HG02759 (cell line): ENCODE results near the gene TMEM43.

Experiments
- ATAC-seq: cut with Tn5 transposase; IDR thresholded peaks from one replicate; pipeline ENCODE4 v1.9.1; 2021; ENCODE audit warnings: mild to moderate bottlenecking, moderate library complexity; ENCODE audit not compliant: unreplicated experiment

The TMEM43 gene

DNA sequence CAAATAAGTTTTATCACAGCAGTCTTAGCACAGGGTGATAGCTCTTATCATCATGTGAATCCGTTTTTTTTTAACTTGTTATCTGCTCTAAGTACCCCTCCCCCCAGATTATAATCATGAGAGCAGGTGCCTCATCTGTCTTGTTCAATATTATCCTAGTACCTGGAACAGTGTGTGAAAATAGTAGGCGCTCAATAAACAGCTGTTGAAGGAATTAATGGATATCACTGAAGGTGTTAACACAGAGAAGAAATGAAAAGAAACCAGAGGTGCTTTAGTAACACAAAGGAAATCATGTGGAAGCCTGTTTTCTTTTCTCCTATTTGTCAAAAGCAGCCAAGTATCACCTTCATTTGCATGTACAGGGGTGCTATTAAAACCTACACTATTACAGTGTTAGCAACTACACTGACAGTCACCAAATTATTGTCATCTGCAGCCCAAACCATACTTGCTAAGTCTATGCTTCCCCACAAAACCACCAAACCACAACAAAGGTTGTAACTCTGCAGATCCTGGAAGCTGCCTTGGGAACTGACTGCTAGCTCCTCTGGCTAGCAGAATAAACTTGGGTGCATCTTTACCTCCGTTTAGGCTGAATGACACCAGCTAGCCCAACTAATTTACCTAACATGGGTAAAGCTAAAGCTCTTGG, 50.7 kb downstream of the TMEM43 start:
- ATAC-seq: no peak

DNA sequence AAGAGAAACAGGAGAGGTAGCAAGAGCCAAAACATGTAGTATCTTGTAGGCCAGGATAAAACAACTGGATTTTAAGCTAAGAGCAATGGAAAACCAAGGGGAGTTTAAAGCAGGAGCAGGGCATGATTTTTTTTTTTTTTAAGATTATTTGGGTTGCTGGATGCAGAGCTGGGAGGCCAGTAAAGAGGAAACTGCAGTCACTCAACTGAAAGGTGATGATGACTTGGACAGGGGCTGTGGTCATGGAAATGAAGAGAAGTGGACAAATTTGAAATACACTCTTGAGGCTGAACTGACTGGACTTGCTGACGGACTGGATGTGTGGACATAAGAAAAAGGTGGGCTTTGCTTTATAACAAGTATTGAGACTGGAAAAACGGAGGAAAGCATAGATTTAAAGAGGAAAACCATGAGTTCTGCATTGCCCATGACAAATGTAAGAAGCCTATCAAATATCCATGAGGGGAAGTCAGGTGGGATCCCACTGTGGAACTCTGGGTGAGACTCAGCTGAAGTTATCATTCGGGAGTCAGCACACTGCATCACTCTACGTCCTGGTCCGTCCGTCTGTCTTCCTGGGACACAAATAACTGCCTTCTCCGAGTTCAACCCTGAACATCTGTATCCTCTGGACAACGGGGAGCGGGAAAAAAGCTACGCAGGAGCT, 52.9 kb downstream of the TMEM43 start:
- ATAC-seq: peak; percentile 13

DNA sequence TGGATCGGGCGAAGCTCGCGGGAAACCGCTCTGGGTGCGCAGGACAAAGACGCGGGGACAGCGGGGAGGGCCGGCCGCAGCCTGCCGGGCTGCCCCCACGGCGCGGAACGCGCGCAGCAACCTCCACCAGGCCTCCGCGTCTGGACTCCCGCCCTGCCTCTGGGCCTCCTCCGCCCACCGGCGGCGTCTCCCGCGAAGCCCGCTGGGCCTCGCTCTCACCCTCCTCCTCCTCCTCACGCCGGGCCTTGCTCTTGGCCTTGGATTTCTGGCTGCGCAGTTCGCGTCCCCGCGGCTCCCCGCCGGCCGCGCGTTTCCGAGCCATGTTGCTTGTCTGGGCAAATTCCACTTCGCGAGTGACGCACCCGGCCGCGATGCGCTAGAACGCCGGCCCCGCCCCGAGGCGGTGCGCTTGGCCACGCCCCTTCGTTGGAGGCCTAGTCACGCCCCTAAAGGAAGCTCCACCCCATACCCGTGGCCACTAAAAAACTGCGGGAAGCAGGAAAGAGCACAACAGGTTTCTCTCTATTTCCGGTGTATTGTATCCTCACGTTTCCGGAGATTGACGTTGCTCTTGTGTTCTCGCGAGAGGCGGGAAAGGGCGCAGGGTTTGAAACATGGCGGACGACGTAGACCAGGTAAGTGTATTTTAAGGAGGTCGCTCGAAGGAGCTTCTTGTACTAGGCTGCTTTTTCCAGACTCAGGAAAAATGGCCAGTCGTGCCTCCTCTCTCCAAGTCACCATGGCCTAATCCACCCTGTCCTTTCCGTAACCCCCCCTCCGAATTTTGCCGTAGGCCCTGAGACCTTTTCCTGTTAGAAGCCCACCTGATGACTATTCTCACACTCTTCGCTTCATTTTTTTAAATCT, 53.6 kb downstream of the TMEM43 start, which contains the start of the genes LSM3 and XPC:
TSS of gene LSM3 (plus strand) at position 571 of the 867 bp plus-strand sequence. CDS start at position 615, 44 bp downstream.
TSS of gene XPC (minus strand) at position 355 of the 867 bp plus-strand sequence. CDS start at position 322, 33 bp downstream.
- peak; percentile 94 for ATAC-seq

DNA sequence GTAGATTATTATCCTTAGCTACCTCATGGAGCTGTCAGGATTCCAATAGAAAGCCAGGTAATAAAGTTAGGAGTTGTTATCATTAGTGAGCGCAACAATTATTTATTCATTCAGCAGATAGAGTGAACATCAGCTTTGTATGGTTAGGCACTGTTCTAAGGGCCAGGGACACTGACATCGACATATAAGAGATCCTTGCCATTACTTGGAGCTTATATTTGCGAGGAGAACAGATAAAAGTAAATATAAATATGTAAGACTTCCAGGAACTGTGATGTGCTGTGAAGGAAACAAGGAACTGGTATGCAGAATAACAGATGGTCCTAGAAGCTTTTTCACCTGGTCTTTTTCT, 54.2 kb downstream of the TMEM43 start:
- ATAC-seq: no peak

DNA sequence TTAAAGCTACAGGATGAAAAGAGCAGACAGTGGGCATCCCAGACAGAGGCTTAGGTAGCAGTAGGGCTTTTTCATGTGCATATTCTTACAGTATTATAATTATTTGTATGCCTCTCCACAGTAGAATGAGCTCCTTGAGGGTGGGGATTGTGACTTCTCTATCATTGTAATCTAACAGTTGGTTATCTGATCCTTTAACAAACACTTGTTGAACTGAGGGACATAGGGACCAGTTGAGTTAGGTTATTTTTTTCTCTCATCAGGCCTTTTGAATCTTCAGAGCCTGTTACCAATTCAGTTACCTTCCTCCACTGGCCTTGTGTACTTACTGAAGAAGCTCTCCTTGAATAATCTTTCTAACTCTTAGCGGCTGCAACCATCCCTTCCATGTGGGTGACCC, 54.9 kb downstream of the TMEM43 start:
- ATAC-seq: no peak

DNA sequence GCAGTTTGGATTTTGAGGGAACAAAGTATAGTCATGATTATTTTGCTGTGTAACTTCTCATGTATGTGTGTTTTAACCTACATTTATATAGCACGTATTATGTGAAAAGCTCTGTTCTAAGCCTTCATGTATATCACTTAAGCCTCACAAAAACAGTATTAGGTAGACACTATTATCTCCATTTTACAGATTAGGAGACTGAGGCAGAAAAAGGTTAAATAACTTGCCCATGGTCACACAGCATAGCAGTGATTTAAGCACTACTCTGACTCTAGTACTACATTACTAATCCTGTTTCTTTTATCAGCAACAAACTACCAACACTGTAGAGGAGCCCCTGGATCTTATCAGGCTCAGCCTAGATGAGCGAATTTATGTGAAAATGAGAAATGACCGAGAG, 56.4 kb downstream of the TMEM43 start:
- ATAC-seq: no peak

DNA sequence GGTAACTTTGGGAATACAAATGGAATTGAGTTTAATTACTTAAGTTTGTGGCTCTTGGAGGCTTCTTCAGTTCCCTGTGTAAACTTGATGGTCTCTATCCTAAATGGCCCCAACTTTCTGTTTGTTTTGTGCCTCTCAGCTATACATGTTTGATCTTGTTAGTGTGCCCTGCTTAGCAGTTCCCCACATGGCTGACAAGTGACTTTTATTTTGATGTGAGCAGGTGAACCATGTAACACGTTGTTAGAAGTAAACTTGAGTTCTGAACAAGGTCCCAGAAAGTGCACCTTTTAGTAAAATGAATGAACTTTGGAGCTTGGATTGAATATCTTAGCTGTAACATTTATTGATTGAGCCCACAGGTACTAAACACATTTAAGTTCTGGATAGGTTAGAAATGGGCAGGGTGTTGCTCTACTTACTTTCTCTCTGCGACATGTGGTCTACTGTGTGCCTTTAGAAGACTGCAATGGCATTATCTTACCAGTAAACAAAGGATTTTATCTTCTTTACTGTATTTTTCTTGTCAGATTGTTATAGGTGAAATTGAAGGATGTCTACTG, 58.2 kb downstream of the TMEM43 start:
- ATAC-seq: no peak

DNA sequence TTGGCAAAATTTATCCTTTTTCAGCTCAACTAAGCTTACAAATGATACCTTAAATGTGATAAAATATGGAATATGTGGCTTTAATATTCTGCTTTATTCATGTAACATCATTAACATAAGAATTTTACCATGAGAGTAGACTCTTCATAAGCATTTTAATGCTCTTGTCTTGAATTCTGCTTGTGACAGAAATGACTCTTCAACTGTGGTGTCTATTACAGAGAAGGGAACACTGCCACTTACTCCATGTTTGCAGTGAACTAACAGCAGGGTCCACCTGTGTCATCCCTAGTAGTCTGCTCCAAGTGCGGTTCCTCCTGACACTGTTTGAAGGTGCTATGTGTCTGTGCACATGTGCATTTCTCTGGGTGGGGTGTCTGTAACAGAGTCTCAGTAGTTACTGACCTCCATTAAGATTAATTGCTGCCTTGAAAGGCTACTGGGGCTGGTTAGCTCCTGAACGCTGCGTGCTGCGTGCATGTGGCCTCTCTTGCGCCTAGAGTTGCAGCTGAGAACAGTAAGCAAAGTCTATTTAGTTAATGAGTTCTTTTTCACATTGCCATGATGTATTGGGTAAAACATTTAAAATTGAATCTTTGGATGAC, 62.1 kb downstream of the TMEM43 start:
- ATAC-seq: no peak

DNA sequence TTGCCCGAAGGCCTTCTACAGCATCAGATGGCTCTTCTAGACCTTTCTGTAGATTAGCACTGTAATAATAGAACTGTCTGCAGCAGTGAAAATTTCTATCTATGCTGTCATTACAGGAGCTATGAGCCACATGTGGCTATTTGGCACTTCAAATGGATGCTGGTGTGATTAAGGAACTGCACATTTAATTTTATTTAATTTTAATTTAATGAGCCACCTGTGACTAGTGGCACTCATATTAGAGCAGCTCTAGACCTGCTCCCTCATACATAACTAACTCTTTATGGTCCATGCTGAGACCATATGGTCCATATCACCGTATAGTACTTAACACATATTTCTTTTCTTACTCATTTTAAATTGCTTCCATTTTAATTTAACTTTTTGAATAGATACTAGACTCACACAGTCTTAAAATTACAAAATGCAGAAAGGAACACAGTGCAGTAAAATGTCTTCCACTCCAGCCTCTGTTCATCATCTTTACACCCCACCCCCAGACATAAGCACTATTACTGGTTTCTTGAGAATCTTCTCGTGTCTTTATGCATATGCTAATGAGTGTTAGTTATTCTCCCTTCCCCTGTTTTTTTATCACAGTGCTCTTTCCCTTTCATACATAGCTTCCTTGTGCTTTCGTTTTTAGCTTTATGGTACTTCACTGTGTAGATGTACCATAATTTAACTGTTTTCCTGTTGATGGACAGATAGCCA, 63.3 kb downstream of the TMEM43 start:
- no peak for ATAC-seq
